ENCODE results near the gene MECP2.

DNA sequence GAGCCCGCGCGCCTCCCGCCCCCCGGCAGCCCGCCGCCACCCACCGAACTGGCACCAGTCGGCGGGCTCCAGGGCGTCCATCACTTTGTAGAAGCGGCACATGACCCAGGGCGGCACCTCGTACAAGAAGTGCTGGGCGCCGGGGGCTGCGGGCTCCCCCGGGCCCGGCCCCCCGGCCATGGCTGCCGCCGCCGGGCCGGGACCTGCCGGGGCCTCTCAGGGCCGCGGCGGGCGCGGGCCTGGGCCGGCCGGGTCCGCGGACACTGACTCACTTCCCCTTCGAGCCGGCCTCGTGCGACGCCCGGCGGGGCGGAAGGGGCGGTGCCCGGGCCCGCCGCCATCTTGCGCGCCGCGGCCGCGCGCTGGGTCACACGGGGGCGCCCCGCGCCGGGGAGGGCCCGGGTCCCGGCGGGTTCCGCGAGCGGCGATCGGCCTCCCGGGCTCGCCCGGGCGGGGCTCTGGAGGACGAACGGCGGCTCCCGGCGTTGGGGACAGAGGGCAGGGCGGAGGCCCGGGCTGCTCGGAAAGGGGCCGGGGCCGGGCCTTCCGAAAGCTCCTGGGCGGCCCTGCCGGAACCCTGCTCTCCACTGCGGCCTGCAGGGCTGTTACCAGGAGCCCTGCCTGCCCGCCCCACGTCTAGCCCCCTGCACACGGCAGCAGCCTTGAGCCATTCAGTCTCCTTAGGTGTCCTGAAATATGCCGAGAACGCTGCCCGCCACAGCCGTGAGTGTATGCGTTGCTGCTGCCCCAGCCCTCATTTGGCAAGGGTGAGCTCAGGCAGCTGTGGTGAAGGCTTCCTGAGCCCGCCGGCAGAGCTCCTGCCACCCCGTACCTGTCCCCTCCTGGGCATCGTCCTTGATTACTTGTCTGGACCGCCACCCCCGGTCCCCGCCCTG, 77.6 kb downstream of the MECP2 start, which contains the start of gene IRAK1:
- TF ChIP-seq, protein P1, sequence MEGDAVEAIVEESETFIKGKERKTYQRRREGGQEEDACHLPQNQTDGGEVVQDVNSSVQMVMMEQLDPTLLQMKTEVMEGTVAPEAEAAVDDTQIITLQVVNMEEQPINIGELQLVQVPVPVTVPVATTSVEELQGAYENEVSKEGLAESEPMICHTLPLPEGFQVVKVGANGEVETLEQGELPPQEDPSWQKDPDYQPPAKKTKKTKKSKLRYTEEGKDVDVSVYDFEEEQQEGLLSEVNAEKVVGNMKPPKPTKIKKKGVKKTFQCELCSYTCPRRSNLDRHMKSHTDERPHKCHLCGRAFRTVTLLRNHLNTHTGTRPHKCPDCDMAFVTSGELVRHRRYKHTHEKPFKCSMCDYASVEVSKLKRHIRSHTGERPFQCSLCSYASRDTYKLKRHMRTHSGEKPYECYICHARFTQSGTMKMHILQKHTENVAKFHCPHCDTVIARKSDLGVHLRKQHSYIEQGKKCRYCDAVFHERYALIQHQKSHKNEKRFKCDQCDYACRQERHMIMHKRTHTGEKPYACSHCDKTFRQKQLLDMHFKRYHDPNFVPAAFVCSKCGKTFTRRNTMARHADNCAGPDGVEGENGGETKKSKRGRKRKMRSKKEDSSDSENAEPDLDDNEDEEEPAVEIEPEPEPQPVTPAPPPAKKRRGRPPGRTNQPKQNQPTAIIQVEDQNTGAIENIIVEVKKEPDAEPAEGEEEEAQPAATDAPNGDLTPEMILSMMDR (IDR thresholded peaks at IDR 0.05; ENCODE audit: low read depth, low read length): no peak
- TF ChIP-seq EZH2phosphoT487 (IDR thresholded peaks at IDR 0.05; ENCODE audit: low read depth): no peak

Data from OCI-LY3 (cell line).